Endothelial cell of umbilical vein (primary cell): ENCODE data around the gene PTAR1. TPM values are rescaled to one million over a fixed set of nuclear protein-coding genes. Genes with fewer than 3 reads are reported as not detected.
A peak's percentile ranks its signal among the peaks of the same experiment; 100 is the strongest.

ENCODE experiments used
- BruUV-seq: library from RNA; stranded (reverse); fragments of 400-500 nt; replicated peaks from 2 replicates; lab custom pipeline; 2021; lab: Mats Ljungman, UMichigan
- CTCF ChIA-PET: fragments of 300-600, 350-600 bp; sonication (Branson Sonifier 250); formaldehyde crosslinking; loops from one replicate; lab custom pipeline; 2021; ENCODE audit warnings: antibody characterized with exemption, inconsistent platforms; lab: Charles Lee
- POLR2A ChIA-PET: fragments of 300-600, 350-600 bp; sonication (Branson Sonifier 250); formaldehyde crosslinking; loops from one replicate; lab custom pipeline; 2021; ENCODE audit warnings: antibody characterized with exemption, inconsistent platforms; lab: Charles Lee
- DNase-seq: peaks from one replicate; pipeline ENCODE4 v3.0.0-alpha.2; 2011; ENCODE audit warnings: low read depth, low spot score
- FAIRE-seq: peaks from 2 replicates; lab custom pipeline; 2011; peaks lifted over from hg19 to GRCh38; lab: Jason Lieb, UNC
- H2AFZ ChIP-seq: 2 replicates; pipeline ENCODE4 v1.6.0; 2012; ENCODE audit warnings: low read depth, low read length, control low read depth, inconsistent platforms
- H3K27ac ChIP-seq: 2 replicates; pipeline ENCODE4 v1.5.1; 2011; ENCODE audit warnings: low read depth, mild to moderate bottlenecking, control low read depth, low read length, moderate library complexity; ENCODE audit not compliant: insufficient read depth
- H3K27me3 ChIP-seq, 2 experiments: 2 replicates each; pipeline versions ENCODE4 v1.6.0 to v1.6.1; 2011; ENCODE audit warnings: low read length in 2 of 2, mixed read lengths in 1 of 2; ENCODE audit not compliant: control insufficient read depth in 2 of 2, insufficient read depth in 2 of 2
- H3K36me3 ChIP-seq, 2 experiments: 2 replicates in 1 of 2; 3 replicates in 1 of 2; pipeline ENCODE4 v1.5.1; 2011; ENCODE audit warnings: low read length in 2 of 2, mild to moderate bottlenecking in 1 of 2, moderate library complexity in 1 of 2; ENCODE audit not compliant: control insufficient read depth in 2 of 2, insufficient read depth in 2 of 2; ENCODE audit errors: extremely low read depth in 1 of 2
- H3K4me1 ChIP-seq: 3 replicates; pipeline ENCODE4 v1.5.1; 2011; ENCODE audit warnings: mild to moderate bottlenecking, low read length; ENCODE audit not compliant: control insufficient read depth, insufficient read depth; ENCODE audit errors: extremely low read depth
- H3K4me2 ChIP-seq: 2 replicates; pipeline ENCODE4 v1.6.1; 2011; ENCODE audit warnings: low read length, control low read depth, mixed read lengths; ENCODE audit not compliant: insufficient read depth
- H3K4me3 ChIP-seq, 3 experiments: fragments of 200-600 bp in 1 of 3; sonication (generic), shearing (Covaris generic) in 1 of 3; replicated peaks in 1 of 3; 2 replicates each; pipeline ENCODE4 v1.5.1; 2011 to 2016; ENCODE audit warnings: control low read depth in 3 of 3, low read length in 3 of 3, mild to moderate bottlenecking in 2 of 3, inconsistent platforms in 1 of 3, low read depth in 1 of 3, moderate library complexity in 1 of 3; ENCODE audit not compliant: insufficient read depth in 1 of 3
- H3K79me2 ChIP-seq: 2 replicates; pipeline ENCODE4 v1.6.0; 2012; ENCODE audit warnings: low read length, inconsistent platforms; ENCODE audit not compliant: control insufficient read depth, insufficient read depth
- H3K9ac ChIP-seq: replicated peaks from 2 replicates; pipeline ENCODE3; 2011; ENCODE audit warnings: low read length, control low read depth; ENCODE audit not compliant: insufficient read depth; ENCODE audit errors: extremely low read depth
- H3K9me1 ChIP-seq: replicated peaks from 3 replicates; pipeline ENCODE4 v1.6.0; 2011; ENCODE audit warnings: mild to moderate bottlenecking, low read length; ENCODE audit not compliant: control insufficient read depth, insufficient read depth; ENCODE audit errors: extremely low read depth
- H3K9me3 ChIP-seq: replicated peaks from 2 replicates; pipeline ENCODE4 v1.5.1; 2012; ENCODE audit warnings: low read length, inconsistent platforms; ENCODE audit not compliant: control insufficient read depth, insufficient read depth
- H4K20me1 ChIP-seq: replicated peaks from 2 replicates; pipeline ENCODE3; 2011; ENCODE audit warnings: mild to moderate bottlenecking, low read length; ENCODE audit not compliant: control insufficient read depth, insufficient read depth; ENCODE audit errors: extremely low read depth
- CTCF ChIP-seq, 2 donors: IDR thresholded peaks; 1 replicate in 1 of 2; 2 replicates in 1 of 2; pipeline ENCODE4 v1.5.1; 2011; ENCODE audit warnings: low read length in 2 of 2, mild to moderate bottlenecking in 2 of 2, moderate library complexity in 2 of 2, control low read depth in 1 of 2, inconsistent platforms in 1 of 2, low read depth in 1 of 2; ENCODE audit not compliant: insufficient read depth in 1 of 2; ENCODE audit errors: extremely low read depth in 1 of 2
- EZH2 ChIP-seq: IDR thresholded peaks from 2 replicates; pipeline ENCODE4 v1.6.1; 2012; ENCODE audit warnings: borderline replicate concordance, low read depth, mild to moderate bottlenecking, moderate library complexity, low read length, inconsistent platforms; ENCODE audit not compliant: severe bottlenecking
- FOS ChIP-seq: IDR thresholded peaks from 2 replicates; pipeline ENCODE4 v1.6.1; 2011; ENCODE audit warnings: mild to moderate bottlenecking, low read length, moderate library complexity, borderline replicate concordance; ENCODE audit not compliant: insufficient read depth
- GATA2 ChIP-seq: IDR thresholded peaks from 2 replicates; pipeline ENCODE4 v1.7.0; 2011; ENCODE audit warnings: low read depth, mild to moderate bottlenecking, moderate library complexity, mixed read lengths, low read length; ENCODE audit not compliant: insufficient read length, insufficient read depth
- JUN ChIP-seq: IDR thresholded peaks from 2 replicates; pipeline ENCODE4 v1.6.1; 2011; ENCODE audit warnings: borderline replicate concordance, low read depth; ENCODE audit not compliant: insufficient read length, insufficient read depth
- MAX ChIP-seq: IDR thresholded peaks from 2 replicates; pipeline ENCODE4 v1.6.1; 2011; ENCODE audit not compliant: insufficient read depth, insufficient read length
- MYC ChIP-seq: IDR thresholded peaks from one replicate; pipeline ENCODE4 v1.6.1; 2011; ENCODE audit warnings: mild to moderate bottlenecking, low read depth, low read length
- POLR2A ChIP-seq: IDR thresholded peaks from 2 replicates; pipeline ENCODE4 v1.6.1; 2012; ENCODE audit warnings: low read depth, mild to moderate bottlenecking, control low read depth, low read length
- POLR2AphosphoS5 ChIP-seq: IDR thresholded peaks from 2 replicates; pipeline ENCODE4 v1.6.1; 2012; ENCODE audit warnings: low read depth, mild to moderate bottlenecking, control low read depth, low read length, moderate library complexity; ENCODE audit not compliant: insufficient read depth
- dilution Hi-C: fragments of 300-500 bp; cut with MboI; formaldehyde crosslinking; loops from one replicate; pipeline ENCODE4 v1.15.0; 2019; ENCODE audit warnings: low sequenced_read_pairs; ENCODE audit not compliant: extremely low pct_ligation_motif_present
- intact Hi-C: fragments of 100-400 bp; cut with micrococcal nuclease; formaldehyde crosslinking; loops from one replicate; pipeline ENCODE4 v1.10.0; 2022
- polyA plus RNA-seq, 4 experiments: library from polyadenylated mRNA; depleted of rRNA in 3 of 4; stranded (reverse) in 3 of 4; unstranded in 1 of 4; fragments of >200 nt; gene quantifications; 2 replicates each; pipeline versions ENCODE4 v1.2.1 to v1.2.3, GENCODE V29; 2011 to 2012; ENCODE audit warnings: missing spikeins in 1 of 4
- total RNA-seq: library from RNA; stranded (reverse); gene quantifications from 2 replicates; pipeline ENCODE4 v1.2.3, GENCODE V29; 2021

Gene PTAR1
- total and polyA plus RNA-seq, 2 donors (not counting 3 experiments of a cell fraction or from before 2014, with no cell fraction given): 8.1 to 46.8 TPM

DNA sequence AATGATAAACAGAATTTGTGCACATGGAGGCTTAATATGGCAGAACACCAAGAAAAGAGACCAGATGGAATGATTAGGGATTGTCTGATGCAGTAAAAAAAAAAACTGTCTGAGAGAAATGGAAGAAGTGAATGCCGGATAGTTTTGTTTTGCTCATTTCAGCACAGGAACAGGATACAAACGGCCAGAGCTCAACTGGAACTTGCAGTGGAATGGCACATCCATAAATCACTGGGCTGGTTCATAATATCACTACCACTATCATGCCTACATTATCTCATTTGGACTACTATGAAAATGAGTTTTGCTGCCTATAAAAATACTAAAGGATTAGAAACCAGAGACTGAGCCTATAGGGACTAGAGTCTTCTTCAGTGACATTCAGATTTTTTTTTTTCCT, 9.7 kb downstream of the PTAR1 start:
- BruUV-seq: no TSS peak
- Histone ChIP-seq H4K20me1 (peaks cover 4% of the 10 kb centered on the region), H3K4me1 (peaks cover 3% of the 10 kb centered on the region), H3K79me2 (peaks cover 39% of the 10 kb centered on the region), H3K9me3 (no peaks in the 10 kb centered on the region), H3K4me3 (no peak overlapping the region), H3K4me2 (no peak overlapping the region), H3K27ac (no peak overlapping the region), H3K9ac (no peak overlapping the region), H3K36me3 (peaks cover 3 to 8% of the 10 kb centered on the region in 2 experiments), H3K27me3 (no peaks in the 10 kb centered on the region), H3K9me1 (no peaks in the 10 kb centered on the region), H2AFZ (no peak overlapping the region)
- intact Hi-C loops: no loop called here
- POLR2A ChIA-PET: no interaction called here
- CTCF ChIA-PET: interaction anchor here (1.1 kb wide), 2 partner anchors 78 to 168 kb away, joined by 3 to 4 read pairs; partner anchors contain the start of gene APBA1
- dilution Hi-C loops: no loop called here
- FAIRE-seq: no peak
- TF ChIP-seq FOS: no peak
- no peak for TF ChIP-seq POLR2A
- no peak for TF ChIP-seq GATA2
- no peak for TF ChIP-seq POLR2AphosphoS5
- TF ChIP-seq MYC: no peak
- TF ChIP-seq JUN: no peak
- no peak for TF ChIP-seq EZH2
- no peak for TF ChIP-seq CTCF (IDR thresholded peaks at IDR 0.05; ENCODE audit: extremely low read depth in 1 of 2, insufficient read depth in 1 of 2, low read depth in 1 of 2, low read length in 2 of 2)
- no peak for TF ChIP-seq MAX
- DNase-seq: peak; percentile 15
